Mucosa of descending colon (tissue), 3 donors: ENCODE measurements around the gene HELT. TPM values are rescaled to one million over a fixed set of nuclear protein-coding genes. Genes with fewer than 3 reads are reported as not detected.
"Not testable (repeated sequence)": the region's sequence is repeated elsewhere in the genome, so short reads cannot be mapped to it uniquely, and the experiment has no call there.

ENCODE experiments used
- ATAC-seq: fragments of 200-7000 bp; cut with Tn5 transposase; one replicate; pipeline ENCODE4 v1.9.1; 2020; ENCODE audit warnings: mild to moderate bottlenecking, moderate library complexity
- DNase-seq, 3 donors: peaks; one replicate each; pipeline ENCODE4 v3.0.0-alpha.2; 2020
- H3K36me3 ChIP-seq: fragments of 200-600 bp; one replicate; pipeline ENCODE4 v1.8.0; 2021; ENCODE audit warnings: low read depth, mild to moderate bottlenecking
- H3K4me1 ChIP-seq: fragments of 200-600 bp; one replicate; pipeline ENCODE4 v1.8.0; 2021; ENCODE audit warnings: low read depth, mild to moderate bottlenecking
- H3K4me3 ChIP-seq: fragments of 200-600 bp; one replicate; pipeline ENCODE4 v1.8.0; 2021; ENCODE audit warnings: mild to moderate bottlenecking
- H3K9me3 ChIP-seq: fragments of 200-600 bp; one replicate; pipeline ENCODE4 v1.8.0; 2021; ENCODE audit warnings: mild to moderate bottlenecking
- CTCF ChIP-seq: fragments of 200-600 bp; IDR thresholded peaks from one replicate; pipeline ENCODE4 v1.8.0; 2022; ENCODE audit warnings: antibody characterized with exemption, mild to moderate bottlenecking
- intact Hi-C, 2 donors: fragments of 100-400 bp; cut with DNase I in 1 of 2; cut with micrococcal nuclease in 1 of 2; formaldehyde crosslinking; loops; one replicate each; pipeline versions ENCODE4 v1.11.0 to v1.11.1; 2022; cut with DNase I, micrococcal nuclease
- total RNA-seq, 3 donors: library from RNA; stranded (reverse); fragmentation: NEBNext Ultra II Directional in 2 of 3; extraction: Animal tissue kit (Norgen Biotek cat#: 25700) in 2 of 3; gene quantifications; one replicate each; pipeline versions ENCODE4 v1.2.1 to v1.2.4, GENCODE V29; 2021 to 2023
- donor health status: DM: no; HTN: no; CAD: no; lungs with moderate emphysema.
- donor health status: DM: no; HTN: no; CAD: no.
- donor health status: DM: no; HTN: yes; CAD: no.

Gene HELT
- total RNA-seq, 3 donors from 2014 or later = not detected

DNA sequence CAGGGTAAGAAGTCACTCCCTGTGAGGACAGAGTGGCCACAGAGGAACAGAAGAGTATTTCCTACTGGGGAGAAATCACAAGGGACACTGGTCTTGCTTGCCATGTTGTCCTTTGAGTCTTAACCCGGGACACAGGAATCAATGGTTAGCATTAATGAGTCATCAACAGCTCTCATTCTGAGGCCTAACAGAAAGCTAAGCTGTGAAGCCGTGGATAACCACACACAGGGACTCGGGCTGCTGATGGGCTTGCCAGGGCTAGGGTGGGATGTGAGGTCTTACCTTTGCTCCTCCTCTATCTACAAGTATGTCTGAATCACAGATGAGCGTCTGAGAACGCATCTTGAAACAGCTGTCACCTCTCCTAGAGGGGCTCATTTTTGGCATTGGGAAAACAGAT is 22.2 kb downstream of the HELT start:
- intact Hi-C loops = loop anchor here (5.0 to 10.0 kb wide), 2 partner anchors 92 to 94 kb away; no protein-coding TSS in a partner anchor
- no peak for ATAC-seq
- no peak for TF ChIP-seq CTCF
- H3K4me1 ChIP-seq = no peaks in the 10 kb centered on the region
- H3K36me3 ChIP-seq = no peaks in the 10 kb centered on the region
- no peaks in the 10 kb centered on the region for H3K9me3 ChIP-seq
- no peak for DNase-seq
- H3K4me3 ChIP-seq = no peak overlapping the region

- H3K4me3 ChIP-seq, ATAC-seq, DNase-seq, intact Hi-C loops, H3K9me3 ChIP-seq, H3K4me1 ChIP-seq, H3K36me3 ChIP-seq: not testable (repeated sequence)
Observed at GRCh38 chr4:185050286-185050685, 32.0 kb downstream of the HELT start.

GRCh38 chr4:185051283-185051682 is 33.0 kb downstream of the HELT start:
- DNase-seq, ATAC-seq, H3K4me1 ChIP-seq, H3K36me3 ChIP-seq, H3K9me3 ChIP-seq, H3K4me3 ChIP-seq, intact Hi-C loops: not testable (repeated sequence)

DNA sequence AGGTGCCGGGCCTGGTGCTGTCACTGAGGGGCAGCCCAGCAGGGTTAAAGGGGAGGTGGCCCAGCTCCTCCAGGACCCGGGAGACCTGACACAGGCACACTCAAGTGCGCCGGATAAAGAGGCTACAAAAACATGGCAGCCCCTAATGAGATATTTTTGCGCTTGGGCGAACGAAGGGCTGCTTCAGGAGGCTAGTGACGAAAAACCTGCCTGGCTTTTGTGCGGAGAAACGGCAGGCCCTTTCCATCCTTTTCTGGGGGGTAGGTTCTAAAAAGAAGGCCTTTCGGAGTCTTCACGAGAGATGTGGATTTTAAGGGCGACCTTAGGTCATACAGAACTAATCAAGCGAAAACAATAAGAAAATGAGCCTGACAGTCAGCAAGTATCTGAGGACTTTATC is 35.5 kb downstream of the HELT start:
- intact Hi-C loops = no loop called here
- no peak for TF ChIP-seq CTCF
- ATAC-seq = no peak
- Histone ChIP-seq H3K9me3 (no peaks in the 10 kb centered on the region), H3K36me3 (no peaks in the 10 kb centered on the region), H3K4me3 (no peak overlapping the region), H3K4me1 (no peaks in the 10 kb centered on the region)
- DNase-seq = no peak

- Histone ChIP-seq H3K4me1 (no peaks in the 10 kb centered on the region), H3K4me3 (no peak overlapping the region), H3K9me3 (no peaks in the 10 kb centered on the region), H3K36me3 (no peaks in the 10 kb centered on the region)
- DNase-seq (no peak), ATAC-seq (no peak)
- intact Hi-C loops = no loop called here
- TF ChIP-seq CTCF = no peak
Observed at GRCh38 chr4:185054272-185054671, 36.0 kb downstream of the HELT start.

DNA sequence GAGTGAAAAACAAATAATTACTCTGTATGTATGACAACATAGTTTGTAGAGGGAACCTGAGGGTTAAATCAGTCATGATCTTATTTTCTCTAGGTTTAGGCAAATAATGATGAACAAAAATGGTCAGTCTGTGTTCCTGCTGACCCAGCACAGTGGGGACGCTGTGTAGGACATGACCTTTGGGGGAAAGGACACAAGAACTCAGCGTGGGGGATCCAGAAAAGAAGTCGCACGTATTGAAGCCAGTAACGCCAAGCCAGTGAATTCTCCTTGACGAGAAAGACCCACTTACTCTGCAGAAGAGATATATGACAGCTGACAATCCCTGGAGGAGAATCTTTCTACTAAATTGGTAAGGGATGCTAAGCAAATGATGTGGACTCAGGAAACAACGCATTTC is 36.6 kb downstream of the HELT start:
- DNase-seq = no peak
- no peaks in the 10 kb centered on the region for H3K36me3 ChIP-seq
- no peak overlapping the region for H3K4me3 ChIP-seq
- no peak for ATAC-seq
- intact Hi-C loops = no loop called here
- H3K4me1 ChIP-seq = no peaks in the 10 kb centered on the region
- no peaks in the 10 kb centered on the region for H3K9me3 ChIP-seq
- no peak for TF ChIP-seq CTCF

- DNase-seq (no peak), ATAC-seq (no peak)
- Histone ChIP-seq H3K4me1 (no peaks in the 10 kb centered on the region), H3K4me3 (no peak overlapping the region), H3K9me3 (no peaks in the 10 kb centered on the region), H3K36me3 (no peaks in the 10 kb centered on the region)
- TF ChIP-seq CTCF = no peak
- intact Hi-C loops = no loop called here
Observed at GRCh38 chr4:185061610-185062009, 43.3 kb downstream of the HELT start.
